ENCODE results near the gene TCF4.

DNA sequence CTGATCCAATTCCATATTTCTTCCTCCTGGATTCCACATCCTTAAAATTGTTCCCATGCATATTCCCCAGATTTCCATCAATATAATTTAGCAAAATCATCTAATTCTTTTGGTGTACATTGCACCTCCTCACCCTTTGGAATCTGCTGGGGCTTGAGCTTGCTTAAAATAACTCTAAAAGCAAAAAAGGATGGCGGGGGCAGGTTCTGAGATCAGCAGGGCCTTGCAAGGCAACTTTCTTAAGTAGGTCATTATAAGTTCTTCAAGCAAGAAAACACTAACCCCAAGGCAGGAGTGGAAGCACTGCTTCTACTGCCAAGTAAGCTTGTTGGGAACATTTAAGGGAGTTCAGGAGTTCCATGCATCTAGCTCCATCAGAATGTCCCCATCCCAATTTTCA is 374.4 kb downstream of the TCF4 start:
- TF ChIP-seq EZH2phosphoT487 (IDR thresholded peaks at IDR 0.05; ENCODE audit: unreplicated experiment) = no peak
- TF ChIP-seq CTCF (conservative IDR thresholded peaks at IDR 0.05; ENCODE audit: low read depth in 2 of 2) = no peak
- TF ChIP-seq, protein P1, sequence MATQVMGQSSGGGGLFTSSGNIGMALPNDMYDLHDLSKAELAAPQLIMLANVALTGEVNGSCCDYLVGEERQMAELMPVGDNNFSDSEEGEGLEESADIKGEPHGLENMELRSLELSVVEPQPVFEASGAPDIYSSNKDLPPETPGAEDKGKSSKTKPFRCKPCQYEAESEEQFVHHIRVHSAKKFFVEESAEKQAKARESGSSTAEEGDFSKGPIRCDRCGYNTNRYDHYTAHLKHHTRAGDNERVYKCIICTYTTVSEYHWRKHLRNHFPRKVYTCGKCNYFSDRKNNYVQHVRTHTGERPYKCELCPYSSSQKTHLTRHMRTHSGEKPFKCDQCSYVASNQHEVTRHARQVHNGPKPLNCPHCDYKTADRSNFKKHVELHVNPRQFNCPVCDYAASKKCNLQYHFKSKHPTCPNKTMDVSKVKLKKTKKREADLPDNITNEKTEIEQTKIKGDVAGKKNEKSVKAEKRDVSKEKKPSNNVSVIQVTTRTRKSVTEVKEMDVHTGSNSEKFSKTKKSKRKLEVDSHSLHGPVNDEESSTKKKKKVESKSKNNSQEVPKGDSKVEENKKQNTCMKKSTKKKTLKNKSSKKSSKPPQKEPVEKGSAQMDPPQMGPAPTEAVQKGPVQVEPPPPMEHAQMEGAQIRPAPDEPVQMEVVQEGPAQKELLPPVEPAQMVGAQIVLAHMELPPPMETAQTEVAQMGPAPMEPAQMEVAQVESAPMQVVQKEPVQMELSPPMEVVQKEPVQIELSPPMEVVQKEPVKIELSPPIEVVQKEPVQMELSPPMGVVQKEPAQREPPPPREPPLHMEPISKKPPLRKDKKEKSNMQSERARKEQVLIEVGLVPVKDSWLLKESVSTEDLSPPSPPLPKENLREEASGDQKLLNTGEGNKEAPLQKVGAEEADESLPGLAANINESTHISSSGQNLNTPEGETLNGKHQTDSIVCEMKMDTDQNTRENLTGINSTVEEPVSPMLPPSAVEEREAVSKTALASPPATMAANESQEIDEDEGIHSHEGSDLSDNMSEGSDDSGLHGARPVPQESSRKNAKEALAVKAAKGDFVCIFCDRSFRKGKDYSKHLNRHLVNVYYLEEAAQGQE (IDR thresholded peaks at IDR 0.05; ENCODE audit: unreplicated experiment) = no peak

Measured in GM23338 (cell line).